GM12891 (cell line): ENCODE measurements around the gene IRS1. TPM values are rescaled to one million over a fixed set of nuclear protein-coding genes. Genes with fewer than 3 reads are reported as not detected.
"Not testable (repeated sequence)": the region's sequence is repeated elsewhere in the genome, so short reads cannot be mapped to it uniquely, and the experiment has no call there.

ENCODE experiments used
- DNase-seq: peaks from one replicate; pipeline ENCODE4 v3.0.0; 2011; ENCODE audit warnings: low spot score; ENCODE audit not compliant: insufficient read length
- FAIRE-seq: peaks from 2 replicates; lab custom pipeline; 2011; peaks lifted over from hg19 to GRCh38; lab: Jason Lieb, UNC
- PAX5 ChIP-seq: IDR thresholded peaks from 2 replicates; pipeline ENCODE4 v1.6.1; 2011; ENCODE audit warnings: low read length, moderate library complexity, mild to moderate bottlenecking; ENCODE audit not compliant: insufficient read depth, severe bottlenecking
- POLR2A ChIP-seq: IDR thresholded peaks from 2 replicates; pipeline ENCODE4 v1.6.1; 2011; ENCODE audit warnings: low read depth, low read length, control low read depth
- POLR2AphosphoS5 ChIP-seq: IDR thresholded peaks from 2 replicates; pipeline ENCODE4 v1.6.1; 2011; ENCODE audit warnings: low read depth, low read length, control low read depth
- POU2F2 ChIP-seq: IDR thresholded peaks from 2 replicates; pipeline ENCODE4 v1.6.1; 2011; ENCODE audit warnings: low read depth, mild to moderate bottlenecking, control low read depth, low read length, moderate library complexity
- SPI1 ChIP-seq: IDR thresholded peaks from 2 replicates; pipeline ENCODE4 v1.6.1; 2011; ENCODE audit warnings: low read depth, low read length, control low read depth
- TAF1 ChIP-seq: IDR thresholded peaks from 2 replicates; pipeline ENCODE4 v1.6.1; 2011; ENCODE audit warnings: low read depth, low read length, control low read depth
- polyA plus RNA-seq: library from polyadenylated mRNA; unstranded; fragments of >200 nt; gene quantifications from one replicate; pipeline ENCODE4 v1.2.1, GENCODE V29; 2012; ENCODE audit warnings: low read depth, missing spikeins, inconsistent platforms; ENCODE audit not compliant: missing spikeins

Gene IRS1
- 0.05 TPM for polyA plus RNA-seq

GRCh38 chr2:226799211-226799975 lies at the start of gene IRS1:
IRS1 (minus strand) TSS chr2:226799820; CDS start chr2:226798738, 1,082 bp downstream.
- FAIRE-seq, result peak; percentile 73
- DNase-seq, result peak; percentile 50
- TF ChIP-seq POLR2AphosphoS5 (no peak), TAF1 (no peak), POLR2A (no peak), SPI1 (no peak), PAX5 (no peak), POU2F2 (no peak)

GRCh38 chr2:226849349-226849748 lies 49.7 kb upstream of the IRS1 start:
- no peak for TF ChIP-seq PAX5
- no peak for TF ChIP-seq POLR2A
- TF ChIP-seq SPI1, result no peak
- TF ChIP-seq POLR2AphosphoS5, result no peak
- TF ChIP-seq TAF1, result no peak
- no peak for TF ChIP-seq POU2F2

GRCh38 chr2:226847511-226847910 lies 47.9 kb upstream of the IRS1 start:
- TF ChIP-seq TAF1 (no peak), POLR2A (no peak), POLR2AphosphoS5 (no peak), SPI1 (no peak), PAX5 (no peak), POU2F2 (no peak)
- FAIRE-seq (no peak), DNase-seq (no peak)

More at GRCh38 chr2:226849349-226849748, 49.7 kb upstream of the IRS1 start:
- DNase-seq (no peak), FAIRE-seq (peak; percentile 13)

GRCh38 chr2:226847090-226847489 lies 47.5 kb upstream of the IRS1 start:
- DNase-seq, result no peak
- TF ChIP-seq POLR2AphosphoS5, result no peak
- no peak for TF ChIP-seq TAF1
- no peak for TF ChIP-seq POU2F2
- no peak for TF ChIP-seq POLR2A
- TF ChIP-seq SPI1, result no peak
- TF ChIP-seq PAX5, result no peak
- FAIRE-seq, result no peak

- FAIRE-seq, result peak; percentile 87
- no peak for DNase-seq
- TF ChIP-seq SPI1 (no peak), POLR2A (no peak)
These were observed 45.9 kb upstream of the IRS1 start for GRCh38 chr2:226845386-226846116.

- peak; percentile 78 for TF ChIP-seq SPI1
- not testable (repeated sequence) for FAIRE-seq, DNase-seq
These were observed 43.4 kb upstream of the IRS1 start for GRCh38 chr2:226843001-226843400.

GRCh38 chr2:226839951-226840350 lies 40.3 kb upstream of the IRS1 start:
- peak; percentile 74 for FAIRE-seq
- DNase-seq, result no peak

GRCh38 chr2:226839161-226839560 lies 39.5 kb upstream of the IRS1 start:
- TF ChIP-seq PAX5, result no peak
- TF ChIP-seq POU2F2, result no peak
- no peak for FAIRE-seq
- no peak for DNase-seq

More at GRCh38 chr2:226839951-226840350, 40.3 kb upstream of the IRS1 start:
- TF ChIP-seq SPI1 (no peak), POLR2A (no peak), TAF1 (no peak), PAX5 (no peak), POU2F2 (no peak), POLR2AphosphoS5 (no peak)

GRCh38 chr2:226838722-226839121 lies 39.1 kb upstream of the IRS1 start:
- peak; percentile 26 for FAIRE-seq
- TF ChIP-seq TAF1 (no peak), SPI1 (peak; percentile 24; the same call in 1 of the 2 replicates)
- DNase-seq, result no peak
